SK-N-SH (cell line): ENCODE results near the gene ST7. TPM values are rescaled to one million over a fixed set of nuclear protein-coding genes. Genes with fewer than 3 reads are reported as not detected.
A peak's percentile ranks its signal among the peaks of the same experiment; 100 is the strongest.

Experiments
- CTCF ChIA-PET: fragments of 300-600, 350-600 bp; formaldehyde crosslinking; extraction: SDS; loops from one replicate; lab custom pipeline; 2021; lab: Yijun Ruan, JAX
- POLR2A ChIA-PET: fragments of 350-600 bp; sonication (Branson Sonifier 250); formaldehyde crosslinking; extraction: SDS; loops from one replicate; lab custom pipeline; 2020; ENCODE audit warnings: antibody characterized with exemption, inconsistent platforms; lab: Yijun Ruan, JAX
- DNase-seq: peaks from one replicate; pipeline ENCODE4 v3.0.0; 2012
- H2AFZ ChIP-seq: fragments of 200-600 bp; sonication (generic); 2 replicates; pipeline ENCODE4 v1.8.1; 2016; ENCODE audit warnings: antibody characterized with exemption, mild to moderate bottlenecking, low read depth
- H3F3A ChIP-seq: fragments of 200-600 bp; sonication (generic); replicated peaks from 2 replicates; pipeline ENCODE3; 2016; ENCODE audit warnings: antibody characterized with exemption, mild to moderate bottlenecking; ENCODE audit not compliant: insufficient read depth
- H3K27ac ChIP-seq, 2 experiments: fragments of 200-500 bp in 1 of 2; fragments of 200-600 bp in 1 of 2; sonication (Bioruptor generic) in 1 of 2; sonication (generic), shearing (Covaris generic) in 1 of 2; 2 replicates each; pipeline versions ENCODE4 v1.5.1 to v1.6.1; 2014 to 2016; ENCODE audit warnings: low read depth in 2 of 2, inconsistent platforms in 1 of 2, low read length in 1 of 2, mild to moderate bottlenecking in 1 of 2, mixed read lengths in 1 of 2
- H3K27me3 ChIP-seq: fragments of 200-600 bp; sonication (generic), shearing (Covaris generic); 2 replicates; pipeline ENCODE4 v1.6.1; 2016; ENCODE audit warnings: mixed run types; ENCODE audit not compliant: insufficient read depth
- H3K36me3 ChIP-seq, 2 experiments: fragments of 200-500 bp in 1 of 2; fragments of 200-600 bp in 1 of 2; sonication (Bioruptor generic) in 1 of 2; sonication (generic) in 1 of 2; replicated peaks in 1 of 2; 2 replicates each; pipeline versions ENCODE3 to v1.5.1; 2014 to 2016; ENCODE audit warnings: low read length in 1 of 2, mild to moderate bottlenecking in 1 of 2; ENCODE audit not compliant: insufficient read depth in 2 of 2, control insufficient read depth in 1 of 2
- H3K4me1 ChIP-seq, 2 experiments: fragments of 200-500 bp in 1 of 2; fragments of 200-600 bp in 1 of 2; sonication (Bioruptor generic) in 1 of 2; sonication (generic), shearing (Covaris generic) in 1 of 2; 2 replicates each; pipeline versions ENCODE4 v1.5.1 to v1.6.1; 2014 to 2016; ENCODE audit warnings: low read depth in 1 of 2, low read length in 1 of 2, mixed run types in 1 of 2; ENCODE audit not compliant: insufficient read depth in 2 of 2, control insufficient read depth in 1 of 2
- H3K4me2 ChIP-seq: fragments of 200-600 bp; sonication (generic), shearing (Covaris generic); 2 replicates; pipeline ENCODE4 v1.6.1; 2017; ENCODE audit warnings: mixed run types
- H3K4me3 ChIP-seq, 2 experiments: fragments of 200-500 bp in 1 of 2; fragments of 200-600 bp in 1 of 2; sonication (Bioruptor generic) in 1 of 2; sonication (generic), shearing (Covaris generic) in 1 of 2; 2 replicates each; pipeline versions ENCODE4 v1.5.1 to v1.8.1; 2014 to 2016; ENCODE audit warnings: low read depth in 2 of 2, inconsistent platforms in 1 of 2, low read length in 1 of 2, mild to moderate bottlenecking in 1 of 2, mixed read lengths in 1 of 2, moderate library complexity in 1 of 2
- H3K79me2 ChIP-seq: fragments of 200-600 bp; sonication (generic); 2 replicates; pipeline ENCODE4 v1.8.1; 2017; ENCODE audit warnings: mild to moderate bottlenecking; ENCODE audit not compliant: insufficient read depth
- H3K9ac ChIP-seq: fragments of 200-600 bp; sonication (generic); 2 replicates; pipeline ENCODE4 v1.6.1; 2017; ENCODE audit warnings: mixed run types
- H3K9me2 ChIP-seq: fragments of 200-600 bp; sonication (generic); 2 replicates; pipeline ENCODE4 v1.6.1; 2017; ENCODE audit warnings: mixed run types
- H3K9me3 ChIP-seq: fragments of 200-600 bp; sonication (generic); 2 replicates; pipeline ENCODE4 v1.6.1; 2017; ENCODE audit warnings: mixed run types, mild to moderate bottlenecking, moderate library complexity
- H4K20me1 ChIP-seq: fragments of 200-600 bp; sonication (generic); 2 replicates; pipeline ENCODE4 v1.6.1; 2017; ENCODE audit warnings: mild to moderate bottlenecking, mixed run types; ENCODE audit not compliant: insufficient read depth
- CTCF ChIP-seq: fragments of 200-600 bp; sonication (generic); IDR thresholded peaks from 2 replicates; pipeline ENCODE4 v1.6.1; 2017; ENCODE audit warnings: antibody characterized with exemption, mild to moderate bottlenecking, moderate library complexity
- EP300 ChIP-seq, 2 experiments: IDR thresholded peaks; 2 replicates each; pipeline versions ENCODE4 v1.4.0 to v1.6.1; 2012; ENCODE audit warnings: borderline replicate concordance in 1 of 2, low read depth in 1 of 2, low read length in 1 of 2
- EZH2phosphoT487 ChIP-seq: fragments of 200-600 bp; sonication (generic); IDR thresholded peaks from 2 replicates; pipeline ENCODE4 v1.6.1; 2017; ENCODE audit warnings: low read depth, mixed run types, mild to moderate bottlenecking, antibody characterized with exemption, moderate library complexity, borderline replicate concordance
- FOSL2 ChIP-seq: IDR thresholded peaks from 2 replicates; pipeline ENCODE4 v1.4.0; 2012; ENCODE audit warnings: low read depth, mild to moderate bottlenecking, moderate library complexity, borderline replicate concordance
- GABPA ChIP-seq: IDR thresholded peaks from 2 replicates; pipeline ENCODE4 v1.4.0; 2012; ENCODE audit warnings: low read depth, mild to moderate bottlenecking
- GATA2 ChIP-seq: sonication (generic); formaldehyde crosslinking; IDR thresholded peaks from 2 replicates; pipeline ENCODE4 v1.5.0; 2020; ENCODE audit warnings: mild to moderate bottlenecking, missing genetic modification reagents
- JUND ChIP-seq: IDR thresholded peaks from 2 replicates; pipeline ENCODE4 v1.4.0; 2012
- MAX ChIP-seq: IDR thresholded peaks from 2 replicates; pipeline ENCODE4 v1.4.0; 2012; ENCODE audit warnings: low read depth
- MEF2A ChIP-seq: IDR thresholded peaks from 2 replicates; pipeline ENCODE4 v1.4.0; 2012; ENCODE audit warnings: low read depth, borderline replicate concordance
- MXI1 ChIP-seq: IDR thresholded peaks from 2 replicates; pipeline ENCODE4 v1.6.1; 2012; ENCODE audit warnings: mild to moderate bottlenecking, low read depth, low read length, improper control_type of control experiment
- NFIC ChIP-seq: IDR thresholded peaks from 2 replicates; pipeline ENCODE4 v1.4.0; 2012; ENCODE audit warnings: borderline replicate concordance
- NRF1 ChIP-seq: IDR thresholded peaks from 2 replicates; pipeline ENCODE4 v1.6.1; 2012; ENCODE audit warnings: low read depth, mild to moderate bottlenecking, low read length
- PBX3 ChIP-seq: IDR thresholded peaks from 2 replicates; pipeline ENCODE4; 2012
- RAD21 ChIP-seq: IDR thresholded peaks from 2 replicates; pipeline ENCODE4 v1.6.1; 2012; ENCODE audit warnings: mild to moderate bottlenecking, low read length
- REST ChIP-seq: IDR thresholded peaks from 2 replicates; pipeline ENCODE4 v1.6.1; 2012; ENCODE audit warnings: mild to moderate bottlenecking, low read depth, low read length, moderate library complexity
- TAF1 ChIP-seq: IDR thresholded peaks from 2 replicates; pipeline ENCODE4 v1.6.1; 2012; ENCODE audit warnings: low read depth, mild to moderate bottlenecking, low read length, moderate library complexity, borderline replicate concordance
- TCF12 ChIP-seq: IDR thresholded peaks from 2 replicates; pipeline ENCODE4 v1.4.0; 2012
- USF1 ChIP-seq: IDR thresholded peaks from 2 replicates; pipeline ENCODE4 v1.4.0; 2012; ENCODE audit warnings: low read depth, borderline replicate concordance
- YY1 ChIP-seq: IDR thresholded peaks from 2 replicates; pipeline ENCODE4 v1.4.0; 2012; ENCODE audit warnings: low read depth, mild to moderate bottlenecking
- whole genome bisulfite sequencing: methylation state at CpG from one replicate; pipeline ENCODE4 v1.1.6; 2017; ENCODE audit warnings: low lambda C conversion rate; 5-methylcytosine and 5-hydroxymethylcytosine counted together
- polyA plus RNA-seq, 3 experiments: library from polyadenylated mRNA; depleted of rRNA; stranded (reverse); fragments of >200 nt; gene quantifications; 2 replicates each; pipeline ENCODE4 v1.2.3, GENCODE V29; 2012

ST7 gene
- polyA plus RNA-seq, 1 of the 3 experiments (the other 2 are of a cell fraction), result 23.5 TPM

GRCh38 chr7:117143580-117143979 lies 190.3 kb downstream of the ST7 start:
- Histone ChIP-seq H4K20me1 (no peaks in the 10 kb centered on the region), H3K4me3 (no peak overlapping the region), H3K9ac (no peak overlapping the region), H3K36me3 (peaks cover 10 to 26% of the 10 kb centered on the region in 2 experiments), H2AFZ (no peak overlapping the region), H3K4me1 (peaks cover 0 to 4% of the 10 kb centered on the region in 2 experiments; a peak in 3 of 4 replicates), H3K27me3 (no peaks in the 10 kb centered on the region), H3K9me3 (no peaks in the 10 kb centered on the region), H3F3A (no peaks in the 10 kb centered on the region), H3K4me2 (no peak overlapping the region), H3K9me2 (no peaks in the 10 kb centered on the region), H3K27ac (no peak overlapping the region), H3K79me2 (no peaks in the 10 kb centered on the region)
- ChIA-PET POLR2A (no interaction called here), CTCF (no interaction called here)
- no peak for DNase-seq
- TF ChIP-seq TCF12 (peak; percentile 7; the same call in 1 of the 2 replicates), MEF2A (no peak), JUND (0 out of 2 replicates have a peak, but pooled peaks have one; percentile 23), FOSL2 (peak; percentile 59), MAX (no peak)
- WGBS, result 65% methylated on average over 2 of the region's 2 CpGs

- no peaks in the 10 kb centered on the region for H3F3A ChIP-seq
- H3K79me2 ChIP-seq, result no peaks in the 10 kb centered on the region
- peaks cover 4 to 14% of the 10 kb centered on the region in 2 experiments for H3K36me3 ChIP-seq
- H3K9me3 ChIP-seq, result no peaks in the 10 kb centered on the region
- H4K20me1 ChIP-seq, result no peaks in the 10 kb centered on the region
- POLR2A ChIA-PET, result no interaction called here
- H3K9ac ChIP-seq, result no peak overlapping the region
- 93% methylated on average over 1 of the region's 1 CpG for WGBS
- H3K4me2 ChIP-seq, result no peak overlapping the region
- no peaks in the 10 kb centered on the region for H3K27me3 ChIP-seq
- no peaks in the 10 kb centered on the region for H3K9me2 ChIP-seq
- H3K27ac ChIP-seq, result no peak overlapping the region
- no peak overlapping the region for H3K4me3 ChIP-seq
- CTCF ChIA-PET, result interaction anchor here (0.7 to 1.8 kb wide), 9 partner anchors 9 to 215 kb away, joined by 3 to 8 read pairs (median 4); no protein-coding TSS in a partner anchor
- no peak overlapping the region for H2AFZ ChIP-seq
- peaks cover 0 to 6% of the 10 kb centered on the region in 2 experiments; a peak in 2 of 4 replicates for H3K4me1 ChIP-seq
- DNase-seq, result no peak
- TF ChIP-seq MEF2A (no peak), EZH2phosphoT487 (no peak), GATA2 (no peak), CTCF (no peak), MAX (no peak), TAF1 (no peak), FOSL2 (no peak), USF1 (no peak), RAD21 (no peak), MXI1 (no peak), PBX3 (no peak), EP300 (IDR thresholded peaks at IDR 0.05; ENCODE audit: borderline replicate concordance in 1 of 2, low read depth in 1 of 2, low read length in 1 of 2) (no peak), GABPA (no peak), NRF1 (no peak), NFIC (no peak), TCF12 (no peak), YY1 (no peak), REST (no peak)
Measured at GRCh38 chr7:117145333-117145732, 192.0 kb downstream of the ST7 start.
